NK-92 (cell line): ENCODE results near the gene XCL2.
"Not testable (repeated sequence)": the region's sequence is repeated elsewhere in the genome, so short reads cannot be mapped to it uniquely, and the experiment has no call there.

Source experiments
- DNase-seq: peaks from one replicate; lab custom pipeline; 2025; ENCODE audit not compliant: unreplicated experiment; lab: John Stamatoyannopoulos, UW

Gene XCL2

DNA sequence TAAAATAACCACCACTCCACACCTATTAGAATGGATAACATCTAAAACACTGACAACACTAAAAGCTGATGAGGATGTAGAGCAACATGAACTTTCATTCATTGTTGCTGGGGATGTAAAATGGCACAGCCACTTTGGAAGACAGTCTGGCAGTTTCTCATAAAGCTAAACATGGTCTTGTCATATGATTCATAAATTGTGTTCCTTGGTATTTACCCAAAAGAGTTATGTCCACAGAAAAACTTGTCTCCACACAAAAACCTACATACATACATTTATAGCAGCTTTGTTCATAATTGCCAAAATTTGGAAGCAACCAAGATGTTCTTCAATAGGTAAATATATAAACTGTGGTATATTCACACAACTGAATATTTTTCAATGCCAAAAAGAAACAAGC is 16.6 kb upstream of the XCL2 start:
- no peak for DNase-seq

GRCh38 chr1:168556647-168557046 is 12.8 kb upstream of the XCL2 start:
- DNase-seq, result no peak

DNA sequence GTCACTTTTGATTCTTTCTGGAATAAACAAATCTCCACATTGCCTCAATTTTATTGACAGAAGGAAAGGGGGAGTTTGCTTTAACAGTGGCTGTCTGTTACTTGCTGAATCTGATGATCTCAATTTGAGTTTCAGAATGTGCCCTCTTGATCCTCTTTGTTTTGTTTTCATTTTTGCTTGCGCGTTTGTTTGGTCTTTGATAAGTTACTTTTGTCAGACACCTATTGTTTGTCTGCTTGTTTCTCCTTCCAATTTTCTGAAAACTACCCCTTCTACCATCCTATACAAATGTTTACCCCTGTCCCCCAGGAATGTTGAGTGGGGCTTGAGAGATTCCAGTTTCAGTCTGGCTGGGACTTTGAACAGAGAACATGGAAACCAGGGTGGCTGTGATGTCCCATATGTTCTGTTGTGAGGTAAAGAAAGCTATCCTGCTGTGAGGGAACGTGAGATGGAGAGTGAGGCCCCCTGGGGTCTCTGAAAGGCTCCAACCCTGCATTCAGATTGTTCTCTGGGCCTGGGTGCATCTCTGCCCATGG is 11.8 kb upstream of the XCL2 start:
- no peak for DNase-seq

GRCh38 chr1:168554603-168555483 is 11.0 kb upstream of the XCL2 start:
- no peak for DNase-seq

- no peak for DNase-seq
These were observed 10.1 kb upstream of the XCL2 start for GRCh38 chr1:168553680-168554553.

DNA sequence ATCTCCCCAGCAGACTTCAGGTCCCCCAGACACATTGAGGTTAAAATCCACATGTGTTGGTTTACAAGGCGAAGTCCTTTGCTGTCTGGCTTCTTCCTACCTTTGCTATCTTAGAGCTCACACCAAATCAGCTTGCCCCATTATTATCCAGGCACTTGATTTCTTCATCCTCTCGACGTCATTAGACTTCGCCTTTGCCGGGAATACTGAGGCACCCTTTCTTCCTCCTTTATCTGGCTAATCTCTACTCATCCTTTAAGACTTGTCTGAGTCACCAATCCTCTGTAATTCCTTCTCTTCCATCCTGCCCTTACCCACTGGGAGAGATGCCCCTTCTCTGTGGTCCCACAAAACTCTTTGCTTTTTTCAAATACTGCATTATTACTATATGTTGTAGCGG is 9.2 kb upstream of the XCL2 start:
- DNase-seq, result no peak

- DNase-seq, result no peak
These were observed 7.9 kb upstream of the XCL2 start for GRCh38 chr1:168551688-168552087.

DNA sequence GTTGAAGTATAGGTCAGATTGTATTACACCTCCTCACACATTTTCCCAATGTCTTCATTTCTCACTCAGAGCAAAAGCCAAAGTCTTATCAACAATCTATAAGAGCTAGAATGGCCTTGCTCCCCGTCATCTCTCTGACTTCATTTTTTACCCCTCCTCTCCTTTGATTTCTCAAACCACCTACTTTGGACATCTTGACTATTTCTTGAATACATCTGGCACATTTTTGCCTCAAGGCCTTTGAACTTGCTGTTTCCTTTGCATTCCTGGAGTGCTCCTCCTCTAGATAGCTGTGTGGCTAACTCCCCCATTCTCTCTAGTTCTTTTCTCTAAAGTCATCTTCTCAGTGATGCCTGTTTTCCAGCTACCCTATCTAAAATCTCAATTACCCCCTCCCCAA is 7.2 kb upstream of the XCL2 start:
- no peak for DNase-seq

GRCh38 chr1:168546553-168546895 is 2.7 kb upstream of the XCL2 start:
- not testable (repeated sequence) for DNase-seq

DNA sequence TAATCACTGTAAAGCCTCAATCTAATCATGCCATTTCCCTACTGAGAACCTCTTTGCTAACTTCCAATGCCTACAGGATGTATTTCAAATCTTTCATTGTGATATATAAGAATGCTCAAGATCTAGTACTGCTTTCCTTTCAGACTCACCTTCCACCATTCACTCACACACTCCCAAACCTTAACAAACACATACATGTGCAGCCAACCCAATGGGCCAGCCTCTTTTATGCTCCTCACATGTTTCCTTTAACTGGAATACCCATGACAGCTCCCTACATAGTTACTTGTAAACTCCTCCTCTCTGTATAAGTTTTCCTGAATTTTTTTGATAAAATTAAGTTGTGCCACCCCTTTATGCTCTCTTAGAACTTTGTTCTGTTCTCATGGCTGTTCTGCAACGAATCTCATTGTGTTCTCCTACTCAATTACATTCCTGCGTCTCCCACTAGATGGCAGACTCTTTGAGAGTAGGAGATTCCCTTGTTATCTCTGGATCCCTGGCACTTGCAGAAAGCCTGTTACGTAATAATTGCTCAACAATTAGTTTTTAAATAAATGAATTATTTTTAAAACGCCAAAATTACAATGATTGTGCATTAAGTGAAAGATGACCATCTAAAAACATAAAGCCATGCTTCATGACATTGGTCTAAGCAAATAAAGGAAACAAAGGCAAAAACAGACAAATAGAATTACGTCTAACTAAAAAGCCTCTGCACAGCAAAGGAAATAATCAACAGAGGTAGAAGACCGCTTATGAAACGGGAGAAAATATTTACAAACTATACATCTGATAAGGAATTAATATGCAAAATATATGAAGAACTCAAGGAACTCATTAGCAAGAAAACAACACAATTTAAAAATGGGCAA is 2.1 kb upstream of the XCL2 start:
- not testable (repeated sequence) for DNase-seq

GRCh38 chr1:168542978-168543377 is 819 bp downstream of the XCL2 start:
- not testable (repeated sequence) for DNase-seq

DNA sequence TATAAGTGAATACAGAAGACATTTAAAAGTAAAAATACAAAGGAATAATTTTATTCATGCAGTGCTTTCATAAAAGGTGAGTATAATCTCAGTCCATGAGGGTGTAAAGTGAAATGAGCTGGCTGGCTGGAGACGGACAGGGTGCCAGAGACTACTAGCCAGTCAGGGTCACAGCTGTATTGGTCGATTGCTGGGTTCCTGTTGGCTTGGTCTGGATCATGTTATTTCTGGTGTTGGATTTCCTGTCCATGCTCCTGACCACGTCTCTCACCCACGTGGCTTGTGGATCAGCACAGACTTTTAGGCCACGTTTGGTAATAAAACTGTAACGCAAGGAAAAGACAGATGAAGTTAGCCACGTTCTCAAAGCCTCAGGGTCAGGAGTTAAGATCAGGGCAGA is 3.0 kb downstream of the XCL2 start:
- not testable (repeated sequence) for DNase-seq

GRCh38 chr1:168535536-168535935 is 8.3 kb downstream of the XCL2 start:
- DNase-seq, result no peak

- DNase-seq, result no peak
These were observed 12.0 kb downstream of the XCL2 start for GRCh38 chr1:168531615-168532345.

GRCh38 chr1:168529518-168529917 is 14.3 kb downstream of the XCL2 start:
- DNase-seq, result no peak

GRCh38 chr1:168521401-168522000 is 22.3 kb downstream of the XCL2 start:
- DNase-seq, result no peak

GRCh38 chr1:168520832-168521231 is 23.0 kb downstream of the XCL2 start:
- no peak for DNase-seq

- DNase-seq, result no peak
These were observed 23.6 kb downstream of the XCL2 start for GRCh38 chr1:168520052-168520751.

GRCh38 chr1:168518813-168519212 is 25.0 kb downstream of the XCL2 start:
- DNase-seq, result no peak
